Kidney epithelial cell (primary cell): ENCODE data around the gene LATS1. TPM values are rescaled to one million over a fixed set of nuclear protein-coding genes. Genes with fewer than 3 reads are reported as not detected.

ENCODE experiments used
- DNase-seq: peaks from one replicate; pipeline ENCODE4 v3.0.0-alpha.2; 2010; ENCODE audit warnings: low read depth
- H3K27me3 ChIP-seq: 2 replicates; pipeline ENCODE4 v1.6.0; 2011; ENCODE audit warnings: low read length; ENCODE audit not compliant: control insufficient read depth, insufficient read depth
- H3K36me3 ChIP-seq: 2 replicates; pipeline ENCODE4 v1.5.1; 2011; ENCODE audit warnings: low read length; ENCODE audit not compliant: control insufficient read depth, insufficient read depth
- H3K4me3 ChIP-seq: 2 replicates; pipeline ENCODE4 v1.5.1; 2011; ENCODE audit warnings: low read depth, mild to moderate bottlenecking, control low read depth, low read length
- CTCF ChIP-seq: IDR thresholded peaks from 2 replicates; pipeline ENCODE4 v1.5.1; 2011; ENCODE audit warnings: mild to moderate bottlenecking, moderate library complexity, low read length, control low read depth, inconsistent platforms; ENCODE audit not compliant: insufficient read depth, poor library complexity, severe bottlenecking
- total RNA-seq: library from RNA; depleted of rRNA; stranded (reverse); fragments of >200 nt; gene quantifications from 2 replicates; pipeline ENCODE4 v1.2.3, GENCODE V29; 2015

The LATS1 gene
- total RNA-seq, 1 donor from 2014 or later = 20.5 TPM

GRCh38 chr6:149657441-149657840 is 60.5 kb downstream of the LATS1 start:
- Histone ChIP-seq H3K36me3 (no peaks in the 10 kb centered on the region), H3K4me3 (no peak overlapping the region), H3K27me3 (no peaks in the 10 kb centered on the region)
- DNase-seq = no peak
- no peak for TF ChIP-seq CTCF

GRCh38 chr6:149651056-149651455 is 66.8 kb downstream of the LATS1 start:
- Histone ChIP-seq H3K4me3 (no peak overlapping the region), H3K27me3 (no peaks in the 10 kb centered on the region), H3K36me3 (no peaks in the 10 kb centered on the region)
- no peak for DNase-seq
- TF ChIP-seq CTCF = no peak

- DNase-seq = peak; percentile 29
- no peaks in the 10 kb centered on the region for H3K27me3 ChIP-seq
- H3K36me3 ChIP-seq = no peaks in the 10 kb centered on the region
- TF ChIP-seq CTCF = no peak
- H3K4me3 ChIP-seq = peak within 1 kb of the TSS; percentile 86
Measured at GRCh38 chr6:149648148-149649145, 69.5 kb downstream of the LATS1 start, which contains the start of gene KATNA1. KATNA1 (minus strand) TSS chr6:149648714; CDS start chr6:149638547, 10,167 bp downstream.

GRCh38 chr6:149646599-149646998 is 71.3 kb downstream of the LATS1 start:
- H3K27me3 ChIP-seq = no peaks in the 10 kb centered on the region
- TF ChIP-seq CTCF = no peak
- DNase-seq = no peak
- peak overlapping the region; percentile 86 for H3K4me3 ChIP-seq
- H3K36me3 ChIP-seq = no peaks in the 10 kb centered on the region

- no peak for DNase-seq
- Histone ChIP-seq H3K4me3 (no peak overlapping the region), H3K27me3 (no peaks in the 10 kb centered on the region), H3K36me3 (peaks cover 1% of the 10 kb centered on the region)
- no peak for TF ChIP-seq CTCF
Measured at GRCh38 chr6:149642829-149643580, 74.9 kb downstream of the LATS1 start.
